ENCODE results near the gene PTPN18. TPM values are rescaled to one million over a fixed set of nuclear protein-coding genes. Genes with fewer than 3 reads are reported as not detected.
"Not testable (repeated sequence)": the region's sequence is repeated elsewhere in the genome, so short reads cannot be mapped to it uniquely, and the experiment has no call there.

PTPN18 gene
- total and polyA plus RNA-seq, 2 donors: 9.2 to 29.3 TPM

GRCh38 chr2:130391058-130391871 is 35.4 kb downstream of the PTPN18 start:
- H3K9me3 ChIP-seq (ENCODE audit: control insufficient read depth in 2 of 2, insufficient read depth in 1 of 2, low read length in 1 of 2): no peaks in the 10 kb centered on the region
- H3K4me1 ChIP-seq (ENCODE audit: control insufficient read depth in 2 of 2, insufficient read depth in 2 of 2, low read length in 2 of 2): peaks cover 0 to 11% of the 10 kb centered on the region in 2 donors
- WGBS: 5% methylated on average over 59 of the region's 59 CpGs
- H3K27ac ChIP-seq (ENCODE audit: low read depth in 1 of 2, low read length in 1 of 2): peak overlapping the region; percentile 32 to 74
- no peaks in the 10 kb centered on the region for H3K36me3 ChIP-seq (ENCODE audit: control insufficient read depth in 2 of 2, insufficient read depth in 2 of 2, low read length in 1 of 2)
- H3K4me3 ChIP-seq (ENCODE audit: low read length in 2 of 2): peak overlapping the region; percentile 46 to 62
- H3K27me3 ChIP-seq (ENCODE audit: control insufficient read depth in 2 of 2, insufficient read depth in 1 of 2, low read length in 1 of 2): peaks cover 0 to 27% of the 10 kb centered on the region in 2 donors
- peak in 6 of 9 donors; percentile 23 to 71 (median 45) for DNase-seq (ENCODE audit: low read depth in 6 of 9, low spot score in 9 of 9)

DNA sequence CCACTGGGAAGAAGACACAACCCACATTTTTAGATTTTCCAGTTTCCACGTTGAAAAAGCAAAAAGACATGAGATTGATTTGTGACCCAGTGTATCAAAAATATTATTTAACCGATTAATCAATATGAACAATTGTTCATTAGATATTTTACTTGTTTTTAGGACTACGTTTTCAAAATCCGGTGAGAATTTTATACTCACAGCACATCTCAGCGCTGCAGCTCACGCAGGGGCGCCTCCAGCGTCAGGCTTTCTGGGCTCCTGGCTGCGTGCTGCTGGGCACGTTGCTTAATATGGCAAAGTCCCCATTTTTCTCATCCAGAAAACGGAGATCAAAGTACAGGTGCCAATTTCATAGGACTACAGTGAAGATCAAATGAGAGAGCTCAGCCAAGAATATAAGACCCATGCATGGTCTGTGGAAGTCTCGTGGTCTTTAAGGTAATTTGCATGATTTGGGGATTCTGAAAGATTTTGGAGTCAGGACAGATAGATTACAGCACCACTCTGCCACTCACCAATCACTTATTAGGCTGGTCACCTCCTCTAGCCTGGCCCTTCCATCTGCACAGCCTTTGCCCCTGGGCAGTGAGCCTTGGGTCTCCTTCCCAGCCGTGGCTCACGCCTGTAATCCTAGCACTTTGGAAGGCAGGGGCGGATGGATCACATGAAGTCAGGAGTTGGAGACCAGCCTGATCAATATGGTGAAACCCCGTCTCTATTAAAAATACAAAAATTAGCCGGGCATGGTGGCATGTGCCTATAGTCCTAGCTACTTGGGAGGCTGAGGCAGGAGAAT is 36.2 kb downstream of the PTPN18 start:
- DNase-seq (ENCODE audit: low read depth in 6 of 9, low spot score in 9 of 9): no peak

GRCh38 chr2:130393318-130393910 is 37.6 kb downstream of the PTPN18 start:
- WGBS: 83% methylated on average over 7 of the region's 7 CpGs
- DNase-seq (ENCODE audit: low read depth in 6 of 9, low spot score in 9 of 9): no peak

More for the DNA sequence above, 36.2 kb downstream of the PTPN18 start:
- no peaks in the 10 kb centered on the region for H3K9me3 ChIP-seq (ENCODE audit: control insufficient read depth in 2 of 2, insufficient read depth in 1 of 2, low read length in 1 of 2)
- 38% methylated on average over 17 of the region's 17 CpGs for WGBS
- H3K4me3 ChIP-seq (ENCODE audit: low read length in 2 of 2): peak overlapping the region; percentile 46 to 62
- H3K27me3 ChIP-seq (ENCODE audit: control insufficient read depth in 2 of 2, insufficient read depth in 1 of 2, low read length in 1 of 2): peaks cover 0 to 28% of the 10 kb centered on the region in 2 donors
- peaks cover 0 to 11% of the 10 kb centered on the region in 2 donors for H3K4me1 ChIP-seq (ENCODE audit: control insufficient read depth in 2 of 2, insufficient read depth in 2 of 2, low read length in 2 of 2)
- H3K27ac ChIP-seq (ENCODE audit: low read depth in 1 of 2, low read length in 1 of 2): no peak overlapping the region
- H3K36me3 ChIP-seq (ENCODE audit: control insufficient read depth in 2 of 2, insufficient read depth in 2 of 2, low read length in 1 of 2): no peaks in the 10 kb centered on the region

DNA sequence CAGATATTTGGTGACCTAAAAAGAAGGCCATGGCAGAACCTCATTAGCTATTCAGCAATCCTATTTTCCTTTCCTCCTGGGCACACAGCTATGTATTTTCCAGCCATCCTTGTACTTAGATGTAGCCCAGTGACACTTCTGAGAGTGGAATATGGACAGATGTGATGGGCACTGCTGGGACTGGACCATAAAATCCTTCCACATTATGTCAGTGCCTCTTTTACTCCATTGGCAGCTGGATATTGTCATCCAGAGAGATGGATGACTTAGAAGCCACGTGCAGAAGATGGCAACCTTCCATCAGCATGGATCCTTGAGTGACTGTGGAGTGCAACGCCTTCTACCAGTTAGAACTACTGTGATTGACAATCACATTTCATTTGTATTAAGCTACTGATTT is 50.4 kb downstream of the PTPN18 start:
- H3K4me1 ChIP-seq (ENCODE audit: control insufficient read depth in 2 of 2, insufficient read depth in 2 of 2, low read length in 2 of 2); H3K36me3 ChIP-seq (ENCODE audit: control insufficient read depth in 2 of 2, insufficient read depth in 2 of 2, low read length in 1 of 2): not testable (repeated sequence)
- no CpG with 5 or more reads among the region's 2 CpGs for WGBS

More at GRCh38 chr2:130393318-130393910, 37.6 kb downstream of the PTPN18 start:
- Histone ChIP-seq H3K4me1 (ENCODE audit: control insufficient read depth in 2 of 2, insufficient read depth in 2 of 2, low read length in 2 of 2) (peaks cover 0 to 11% of the 10 kb centered on the region in 2 donors), H3K9me3 (ENCODE audit: control insufficient read depth in 2 of 2, insufficient read depth in 1 of 2, low read length in 1 of 2) (no peaks in the 10 kb centered on the region), H3K27me3 (ENCODE audit: control insufficient read depth in 2 of 2, insufficient read depth in 1 of 2, low read length in 1 of 2) (peaks cover 0 to 28% of the 10 kb centered on the region in 2 donors), H3K4me3 (ENCODE audit: low read length in 2 of 2) (no peak overlapping the region), H3K27ac (ENCODE audit: low read depth in 1 of 2, low read length in 1 of 2) (no peak overlapping the region), H3K36me3 (ENCODE audit: control insufficient read depth in 2 of 2, insufficient read depth in 2 of 2, low read length in 1 of 2) (no peaks in the 10 kb centered on the region)

GRCh38 chr2:130416693-130417092 is 60.8 kb downstream of the PTPN18 start:
- WGBS: 93% methylated on average over 1 of the region's 1 CpG

More for the DNA sequence above, 50.4 kb downstream of the PTPN18 start:
- not testable (repeated sequence) for H3K27ac ChIP-seq (ENCODE audit: low read depth in 1 of 2, low read length in 1 of 2); H3K9me3 ChIP-seq (ENCODE audit: control insufficient read depth in 2 of 2, insufficient read depth in 1 of 2, low read length in 1 of 2); DNase-seq (ENCODE audit: low read depth in 6 of 9, low spot score in 9 of 9); H3K27me3 ChIP-seq (ENCODE audit: control insufficient read depth in 2 of 2, insufficient read depth in 1 of 2, low read length in 1 of 2); H3K4me3 ChIP-seq (ENCODE audit: low read length in 2 of 2)

GRCh38 chr2:130418845-130419244 is 63.0 kb downstream of the PTPN18 start:
- not testable (repeated sequence) for H3K4me3 ChIP-seq (ENCODE audit: low read length in 2 of 2); H3K27ac ChIP-seq (ENCODE audit: low read depth in 1 of 2, low read length in 1 of 2); H3K4me1 ChIP-seq (ENCODE audit: control insufficient read depth in 2 of 2, insufficient read depth in 2 of 2, low read length in 2 of 2); H3K36me3 ChIP-seq (ENCODE audit: control insufficient read depth in 2 of 2, insufficient read depth in 2 of 2, low read length in 1 of 2); H3K9me3 ChIP-seq (ENCODE audit: control insufficient read depth in 2 of 2, insufficient read depth in 1 of 2, low read length in 1 of 2); DNase-seq (ENCODE audit: low read depth in 6 of 9, low spot score in 9 of 9); H3K27me3 ChIP-seq (ENCODE audit: control insufficient read depth in 2 of 2, insufficient read depth in 1 of 2, low read length in 1 of 2)
- WGBS: 100% methylated on average over 1 of the region's 1 CpG

More at GRCh38 chr2:130416693-130417092, 60.8 kb downstream of the PTPN18 start:
- not testable (repeated sequence) for H3K27ac ChIP-seq (ENCODE audit: low read depth in 1 of 2, low read length in 1 of 2); H3K36me3 ChIP-seq (ENCODE audit: control insufficient read depth in 2 of 2, insufficient read depth in 2 of 2, low read length in 1 of 2); H3K4me1 ChIP-seq (ENCODE audit: control insufficient read depth in 2 of 2, insufficient read depth in 2 of 2, low read length in 2 of 2); H3K27me3 ChIP-seq (ENCODE audit: control insufficient read depth in 2 of 2, insufficient read depth in 1 of 2, low read length in 1 of 2); DNase-seq (ENCODE audit: low read depth in 6 of 9, low spot score in 9 of 9); H3K9me3 ChIP-seq (ENCODE audit: control insufficient read depth in 2 of 2, insufficient read depth in 1 of 2, low read length in 1 of 2); H3K4me3 ChIP-seq (ENCODE audit: low read length in 2 of 2)

Other genes starting within 250 kb of the PTPN18 start
- not detected for gene POTEF, start 226.8 kb upstream of the PTPN18 start, total RNA-seq
- gene POTEF, start 226.8 kb upstream of the PTPN18 start, polyA plus RNA-seq: under 0.01 TPM
- 2.9 TPM for gene CCDC74B, start 210.9 kb upstream of the PTPN18 start, total RNA-seq
- 7.1 TPM for gene CCDC74B, start 210.9 kb upstream of the PTPN18 start, polyA plus RNA-seq
- 14.0 TPM for gene SMPD4, start 174.5 kb upstream of the PTPN18 start, total RNA-seq
- 42.6 TPM for gene SMPD4, start 174.5 kb upstream of the PTPN18 start, polyA plus RNA-seq
- 326 TPM for gene MZT2B, start 173.8 kb upstream of the PTPN18 start, total RNA-seq
- 141 TPM for gene MZT2B, start 173.8 kb upstream of the PTPN18 start, polyA plus RNA-seq
- gene TUBA3E, start 157.6 kb upstream of the PTPN18 start, total RNA-seq: 0.05 TPM
- 0.82 TPM for gene TUBA3E, start 157.6 kb upstream of the PTPN18 start, polyA plus RNA-seq
- 47.5 TPM for gene IMP4, start 13.2 kb upstream of the PTPN18 start, total RNA-seq
- gene IMP4, start 13.2 kb upstream of the PTPN18 start, polyA plus RNA-seq: 47.4 TPM
- gene POTEI, start 153.3 kb downstream of the PTPN18 start, total RNA-seq: 0.14 TPM
- gene POTEI, start 153.3 kb downstream of the PTPN18 start, polyA plus RNA-seq: 0.14 TPM
- 0.66 TPM for gene CFC1B, start 165.2 kb downstream of the PTPN18 start, total RNA-seq
- gene CFC1B, start 165.2 kb downstream of the PTPN18 start, polyA plus RNA-seq: not detected
- 11.4 TPM for gene CFC1, start 243.5 kb downstream of the PTPN18 start, total RNA-seq
- 2.6 TPM for gene CFC1, start 243.5 kb downstream of the PTPN18 start, polyA plus RNA-seq

Measured in thymus (tissue), 11 donors.